K562 (cell line): ENCODE measurements around the gene KMT2A. TPM values are rescaled to one million over a fixed set of nuclear protein-coding genes. Genes with fewer than 3 reads are reported as not detected.

ENCODE experiments used
- CTBP1 ChIP-seq: fragments of 450-650 bp; IDR thresholded peaks from 2 replicates; pipeline ENCODE4 v1.6.1; 2016; ENCODE audit warnings: borderline replicate concordance
- E2F1 ChIP-seq: sonication (generic); formaldehyde crosslinking; IDR thresholded peaks from 2 replicates; pipeline ENCODE4 v1.8.1; 2023; ENCODE audit warnings: mild to moderate bottlenecking, missing genetic modification reagents, moderate library complexity
- E2F8 ChIP-seq: fragments of 450-650 bp; IDR thresholded peaks from 2 replicates; pipeline ENCODE4 v1.7.1; 2018; ENCODE audit warnings: mild to moderate bottlenecking, low read depth; ENCODE audit not compliant: partially characterized antibody
- GABPA ChIP-seq: fragments of 200-800 bp; sonication (Bioruptor generic); conservative IDR thresholded peaks from 2 replicates; pipeline ENCODE4 v1.6.1; 2016; ENCODE audit warnings: low read depth, missing genetic modification characterization, missing compliant biosample characterization
- HMGN3 ChIP-seq: IDR thresholded peaks from 2 replicates; pipeline ENCODE4 v1.6.1; 2011; ENCODE audit warnings: borderline replicate concordance, low read depth, mild to moderate bottlenecking, mixed read lengths, low read length; ENCODE audit not compliant: insufficient read length; ENCODE audit errors: extremely low read depth
- LARP7 ChIP-seq: fragments of 450-650 bp; IDR thresholded peaks from 2 replicates; pipeline ENCODE4 v1.6.1; 2016
- LCOR ChIP-seq: sonication (generic); formaldehyde crosslinking; IDR thresholded peaks from 2 replicates; pipeline ENCODE4 v1.8.0; 2022; ENCODE audit warnings: mild to moderate bottlenecking, missing genetic modification reagents
- TCF15 ChIP-seq: fragments of 250-450 bp; sonication (Bioruptor Pico); IDR thresholded peaks from 2 replicates; pipeline ENCODE4 v1.8.0; 2022; ENCODE audit warnings: moderate library complexity, mild to moderate bottlenecking, inconsistent platforms
- ZBTB11 ChIP-seq, 3 experiments: fragments of 200-800 bp in 1 of 3; fragments of 250-450 bp in 1 of 3; fragments of 450-650 bp in 1 of 3; sonication (Bioruptor Pico) in 1 of 3; sonication (Bioruptor generic) in 1 of 3; formaldehyde crosslinking in 1 of 3; IDR thresholded peaks; 2 replicates each; pipeline versions ENCODE4 v1.6.1 to v1.8.0; 2016 to 2022; ENCODE audit warnings: mild to moderate bottlenecking in 2 of 3, missing genetic modification characterization in 2 of 3, missing compliant biosample characterization in 1 of 3, moderate library complexity in 1 of 3
- ZBTB17 ChIP-seq: fragments of 450-650 bp; formaldehyde crosslinking; IDR thresholded peaks from 2 replicates; pipeline ENCODE4 v1.4.0; 2020; ENCODE audit warnings: mild to moderate bottlenecking
- ZNF133 ChIP-seq: fragments of 250-450 bp; sonication (Bioruptor Pico); IDR thresholded peaks from 2 replicates; pipeline ENCODE4 v1.4.0; 2020; ENCODE audit warnings: mild to moderate bottlenecking
- ZNF232 ChIP-seq: sonication (generic); formaldehyde crosslinking; IDR thresholded peaks from 2 replicates; pipeline ENCODE4 v1.8.0; 2022; ENCODE audit warnings: mild to moderate bottlenecking, missing genetic modification reagents
- ZNF76 ChIP-seq: fragments of 250-450 bp; sonication (Bioruptor Pico); IDR thresholded peaks from 2 replicates; pipeline ENCODE4 v1.4.0; 2020; ENCODE audit warnings: mild to moderate bottlenecking, moderate library complexity, borderline replicate concordance
- ZNF766 ChIP-seq: fragments of 200-800 bp; sonication (Bioruptor generic); conservative IDR thresholded peaks from 2 replicates; pipeline ENCODE4 v1.6.1; 2016; ENCODE audit warnings: missing genetic modification characterization, missing compliant biosample characterization
- polyA plus RNA-seq, 8 experiments: library from polyadenylated mRNA; depleted of rRNA in 4 of 8; stranded (reverse) in 5 of 8; unstranded in 3 of 8; fragments of >200 nt; fragmentation: Nextera tagmentation in 2 of 8; fragmentation: Illumina TruSeq in 1 of 8; extraction: Ambion mirVana in 2 of 8; extraction: Trizol in 1 of 8; gene quantifications; 2 replicates each; pipeline versions ENCODE4 v1.2.1 to v1.2.3, GENCODE V29; 2011 to 2014; ENCODE audit warnings: inconsistent platforms in 1 of 8, missing spikeins in 1 of 8
- total RNA-seq, 7 experiments: library from RNA; depleted of rRNA in 6 of 7; stranded (reverse); fragments of >200 nt in 6 of 7; fragmentation: Illumina TruSeq in 2 of 7; extraction: Trizol in 2 of 7; gene quantifications; 2 replicates each; pipeline versions ENCODE4 v1.2.1 to v1.2.3, GENCODE V29; 2011 to 2021; ENCODE audit warnings: low replicate concordance in 1 of 7
- TF ChIP-seq, protein P1 (sequence below): fragments of 450-650 bp; IDR thresholded peaks from 2 replicates; pipeline ENCODE4 v1.6.1; 2016; ENCODE audit warnings: mild to moderate bottlenecking

KMT2A gene
- total and polyA plus RNA-seq, 9 of the 15 experiments (the other 6 are each of a cell fraction or from before 2014, with no cell fraction given): 9.6 to 59.9 (median 32.6) TPM

- TF ChIP-seq ZBTB11 (CRISPR knock-in tag; IDR thresholded peaks at IDR 0.05) (peak in 1 of 3 experiments; percentile 76; a peak in 2 of 6 replicates), LCOR (CRISPR knock-in tag) (0 out of 2 replicates have a peak, but pooled peaks have one; percentile 52), ZNF76 (CRISPR knock-in tag) (peak; percentile 94; the same call in 1 of the 2 replicates), ZNF232 (peak; percentile 67; the same call in 1 of the 2 replicates), ZNF133 (CRISPR knock-in tag) (no peak), E2F1 (peak; percentile 46; the same call in 1 of the 2 replicates), ZNF766 (peak; percentile 81), CTBP1 (peak; percentile 87), LARP7 (peak; percentile 28; the same call in 1 of the 2 replicates), E2F8 (peak; percentile 81), HMGN3 (peak; percentile 100), ZBTB17 (CRISPR knock-in tag) (peak; percentile 96), GABPA (tag) (peak; percentile 82), TCF15 (CRISPR knock-in tag) (0 out of 2 replicates have a peak, but pooled peaks have one; percentile 41)
- TF ChIP-seq, protein P1, sequence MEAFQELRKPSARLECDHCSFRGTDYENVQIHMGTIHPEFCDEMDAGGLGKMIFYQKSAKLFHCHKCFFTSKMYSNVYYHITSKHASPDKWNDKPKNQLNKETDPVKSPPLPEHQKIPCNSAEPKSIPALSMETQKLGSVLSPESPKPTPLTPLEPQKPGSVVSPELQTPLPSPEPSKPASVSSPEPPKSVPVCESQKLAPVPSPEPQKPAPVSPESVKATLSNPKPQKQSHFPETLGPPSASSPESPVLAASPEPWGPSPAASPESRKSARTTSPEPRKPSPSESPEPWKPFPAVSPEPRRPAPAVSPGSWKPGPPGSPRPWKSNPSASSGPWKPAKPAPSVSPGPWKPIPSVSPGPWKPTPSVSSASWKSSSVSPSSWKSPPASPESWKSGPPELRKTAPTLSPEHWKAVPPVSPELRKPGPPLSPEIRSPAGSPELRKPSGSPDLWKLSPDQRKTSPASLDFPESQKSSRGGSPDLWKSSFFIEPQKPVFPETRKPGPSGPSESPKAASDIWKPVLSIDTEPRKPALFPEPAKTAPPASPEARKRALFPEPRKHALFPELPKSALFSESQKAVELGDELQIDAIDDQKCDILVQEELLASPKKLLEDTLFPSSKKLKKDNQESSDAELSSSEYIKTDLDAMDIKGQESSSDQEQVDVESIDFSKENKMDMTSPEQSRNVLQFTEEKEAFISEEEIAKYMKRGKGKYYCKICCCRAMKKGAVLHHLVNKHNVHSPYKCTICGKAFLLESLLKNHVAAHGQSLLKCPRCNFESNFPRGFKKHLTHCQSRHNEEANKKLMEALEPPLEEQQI: no peak
These were observed at the start of gene KMT2A (continued) for GRCh38 chr11:118435893-118436624.
